ENCODE measurements around the gene SPRYD4.

SPRYD4 gene

GRCh38 chr12:56517854-56518253 lies 49.5 kb downstream of the SPRYD4 start:
- Histone ChIP-seq H3K4me3 (ENCODE audit: low read depth, low read length) (no peak overlapping the region), H3K4me1 (ENCODE audit: control insufficient read depth, insufficient read depth, low read length) (no peaks in the 10 kb centered on the region), H3K9me3 (ENCODE audit: control insufficient read depth, insufficient read depth, low read depth, low read length) (no peaks in the 10 kb centered on the region), H3K36me3 (ENCODE audit: control insufficient read depth in 2 of 2, insufficient read depth in 1 of 2, low read length in 2 of 2) (no peaks in the 10 kb centered on the region), H3K27ac (ENCODE audit: extremely low read depth, low read depth, low read length) (no peak overlapping the region)
- ChIA-PET POLR2A (no interaction called here), CTCF (interaction anchor here (0.9 to 1.0 kb wide), 2 partner anchors 56 to 119 kb away, joined by 3 to 4 read pairs; no protein-coding TSS in a partner anchor)
- TF ChIP-seq ZNF785 (tag by site-specific recombination; IDR thresholded peaks at IDR 0.05): no peak
- no peak for TF ChIP-seq ZNF473 (tag by site-specific recombination; IDR thresholded peaks at IDR 0.05)
- TF ChIP-seq ZNF114 (tag by site-specific recombination; IDR thresholded peaks at IDR 0.05): no peak
- no peak for TF ChIP-seq ZBTB49 (tag by site-specific recombination; IDR thresholded peaks at IDR 0.05; ENCODE audit: low read depth)
- TF ChIP-seq PRDM1 (tag by site-specific recombination; IDR thresholded peaks at IDR 0.05): no peak
- no peak for TF ChIP-seq ZNF211 (tag by site-specific recombination; IDR thresholded peaks at IDR 0.05; ENCODE audit: low read depth)
- no peak for TF ChIP-seq ZNF221 (tag by site-specific recombination; IDR thresholded peaks at IDR 0.05; ENCODE audit: borderline replicate concordance)
- TF ChIP-seq ZSCAN16 (tag by site-specific recombination; IDR thresholded peaks at IDR 0.05): no peak
- TF ChIP-seq ZNF48 (tag by site-specific recombination; IDR thresholded peaks at IDR 0.05): no peak
- no peak for TF ChIP-seq ZNF580 (tag by site-specific recombination; IDR thresholded peaks at IDR 0.05)
- no peak for TF ChIP-seq ZNF37A (tag by site-specific recombination; IDR thresholded peaks at IDR 0.05)
- TF ChIP-seq WT1 (tag by site-specific recombination; IDR thresholded peaks at IDR 0.05): no peak
- no peak for TF ChIP-seq ZNF398 (tag by site-specific recombination; IDR thresholded peaks at IDR 0.05)
- TF ChIP-seq ZNF548 (tag by site-specific recombination; IDR thresholded peaks at IDR 0.05): no peak
- TF ChIP-seq ZNF362 (tag by site-specific recombination; IDR thresholded peaks at IDR 0.05): no peak
- TF ChIP-seq ZNF19 (tag by site-specific recombination; IDR thresholded peaks at IDR 0.05; ENCODE audit: low read depth): no peak

DNA sequence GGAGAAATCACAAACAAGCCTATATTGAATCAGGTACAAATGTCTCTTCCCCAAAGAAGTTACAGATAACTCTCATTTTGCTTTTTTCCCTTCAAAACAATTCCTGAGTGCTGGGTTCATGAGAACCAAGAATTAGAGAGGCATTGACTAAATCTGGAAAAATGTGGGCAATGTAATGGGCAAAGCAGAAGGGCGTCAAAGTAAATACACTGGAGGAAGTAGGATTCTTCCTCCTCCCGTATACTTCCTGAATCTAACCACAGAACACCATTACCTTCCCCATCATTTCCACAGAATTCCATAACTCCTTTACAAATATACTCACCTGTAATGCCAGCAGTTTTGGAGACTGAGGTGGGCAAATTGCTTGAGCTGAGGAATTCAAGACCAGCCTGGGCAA lies 50.2 kb downstream of the SPRYD4 start:
- H3K4me1 ChIP-seq (ENCODE audit: control insufficient read depth, insufficient read depth, low read length): no peaks in the 10 kb centered on the region
- H3K9me3 ChIP-seq (ENCODE audit: control insufficient read depth, insufficient read depth, low read depth, low read length): no peaks in the 10 kb centered on the region
- H3K27ac ChIP-seq (ENCODE audit: extremely low read depth, low read depth, low read length): no peak overlapping the region
- no peak overlapping the region for H3K4me3 ChIP-seq (ENCODE audit: low read depth, low read length)
- CTCF ChIA-PET: interaction anchor here (0.7 to 1.1 kb wide), 5 partner anchors 31 to 179 kb away, joined by 3 to 5 read pairs (median 3); no protein-coding TSS in a partner anchor
- POLR2A ChIA-PET: interaction anchor here (0.6 kb wide), 1 partner anchor 609 kb away, joined by 3 read pairs; no protein-coding TSS in a partner anchor
- no peaks in the 10 kb centered on the region for H3K36me3 ChIP-seq (ENCODE audit: control insufficient read depth in 2 of 2, insufficient read depth in 1 of 2, low read length in 2 of 2)
- TF ChIP-seq ZNF747 (tag by site-specific recombination; IDR thresholded peaks at IDR 0.05): no peak
- no peak for TF ChIP-seq ZNF529 (tag by site-specific recombination; IDR thresholded peaks at IDR 0.05; ENCODE audit: insufficient replicate concordance)
- TF ChIP-seq, protein P1, sequence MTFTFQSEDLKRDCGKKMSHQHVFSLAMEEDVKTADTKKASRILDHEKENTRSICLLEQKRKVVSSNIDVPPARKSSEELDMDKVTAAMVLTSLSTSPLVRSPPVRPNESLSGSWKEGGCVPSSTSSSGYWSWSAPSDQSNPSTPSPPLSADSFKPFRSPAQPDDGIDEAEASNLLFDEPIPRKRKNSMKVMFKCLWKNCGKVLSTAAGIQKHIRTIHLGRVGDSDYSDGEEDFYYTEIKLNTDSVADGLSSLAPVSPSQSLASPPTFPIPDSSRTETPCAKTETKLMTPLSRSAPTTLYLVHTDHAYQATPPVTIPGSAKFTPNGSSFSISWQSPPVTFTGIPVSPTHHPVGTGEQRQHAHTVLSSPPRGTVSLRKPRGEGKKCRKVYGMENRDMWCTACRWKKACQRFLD (tag by site-specific recombination; IDR thresholded peaks at IDR 0.05): no peak
- TF ChIP-seq ZNF555 (tag by site-specific recombination; conservative IDR thresholded peaks at IDR 0.05): no peak
- no peak for TF ChIP-seq SCRT1 (tag by site-specific recombination; IDR thresholded peaks at IDR 0.05; ENCODE audit: borderline replicate concordance)
- TF ChIP-seq ZNF76 (tag by site-specific recombination; IDR thresholded peaks at IDR 0.05; ENCODE audit: borderline replicate concordance, low read depth): no peak
- TF ChIP-seq ZNF600 (tag by site-specific recombination; IDR thresholded peaks at IDR 0.05): no peak
- TF ChIP-seq, protein P2, sequence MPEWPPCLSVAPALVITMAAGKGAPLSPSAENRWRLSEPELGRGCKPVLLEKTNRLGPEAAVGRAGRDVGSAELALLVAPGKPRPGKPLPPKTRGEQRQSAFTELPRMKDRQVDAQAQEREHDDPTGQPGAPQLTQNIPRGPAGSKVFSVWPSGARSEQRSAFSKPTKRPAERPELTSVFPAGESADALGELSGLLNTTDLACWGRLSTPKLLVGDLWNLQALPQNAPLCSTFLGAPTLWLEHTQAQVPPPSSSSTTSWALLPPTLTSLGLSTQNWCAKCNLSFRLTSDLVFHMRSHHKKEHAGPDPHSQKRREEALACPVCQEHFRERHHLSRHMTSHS (tag by site-specific recombination; IDR thresholded peaks at IDR 0.05): no peak
- no peak for TF ChIP-seq ZNF112 (tag by site-specific recombination; IDR thresholded peaks at IDR 0.05)
- TF ChIP-seq SCRT2 (tag by site-specific recombination; IDR thresholded peaks at IDR 0.05): no peak

All from HEK293 (cell line).